ENCODE measurements around the gene OLFML2A. TPM values are rescaled to one million over a fixed set of nuclear protein-coding genes. Genes with fewer than 3 reads are reported as not detected.

OLFML2A gene
- total and polyA plus RNA-seq, 2 of the 13 experiments (the other 11 are each of a cell fraction or from before 2014, with no cell fraction given): 0.01 to 0.02 TPM

DNA sequence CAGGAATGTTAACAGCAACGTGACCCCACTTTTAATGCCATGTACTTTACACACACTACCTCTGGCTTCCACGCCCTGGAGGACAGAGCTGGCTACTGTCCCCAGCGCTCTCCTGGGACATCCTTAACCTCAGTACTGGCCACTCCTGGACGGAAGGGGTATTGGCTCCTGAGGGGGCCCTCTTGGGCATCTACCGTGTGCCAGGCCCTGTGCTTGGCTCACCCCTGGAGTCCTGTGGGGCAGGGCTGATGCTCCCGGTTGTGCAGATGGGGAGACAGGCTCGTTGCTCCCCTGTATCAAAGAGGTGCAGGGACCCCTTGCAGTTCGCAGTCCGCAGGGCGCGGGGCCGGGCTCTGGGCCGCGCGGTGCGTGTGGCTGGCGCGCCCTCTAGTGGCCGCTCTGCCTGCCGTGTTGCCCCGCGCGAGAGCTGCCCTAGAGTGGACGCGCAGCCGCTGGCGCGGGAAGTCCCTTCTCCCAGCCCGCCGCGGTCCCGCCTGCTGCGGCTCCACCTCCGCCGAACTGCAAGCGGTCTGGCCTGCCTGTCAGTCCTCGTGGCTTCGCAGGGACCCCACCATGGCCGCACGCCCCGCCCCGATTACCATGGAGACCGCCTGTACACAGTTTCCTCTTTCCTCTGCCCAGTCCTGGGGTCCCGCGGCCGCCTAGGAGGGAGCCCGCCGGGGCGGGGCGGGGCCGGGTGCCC lies 76.0 kb downstream of the OLFML2A start, which contains the start of gene WDR38 (continued):
- TF ChIP-seq, protein P1, sequence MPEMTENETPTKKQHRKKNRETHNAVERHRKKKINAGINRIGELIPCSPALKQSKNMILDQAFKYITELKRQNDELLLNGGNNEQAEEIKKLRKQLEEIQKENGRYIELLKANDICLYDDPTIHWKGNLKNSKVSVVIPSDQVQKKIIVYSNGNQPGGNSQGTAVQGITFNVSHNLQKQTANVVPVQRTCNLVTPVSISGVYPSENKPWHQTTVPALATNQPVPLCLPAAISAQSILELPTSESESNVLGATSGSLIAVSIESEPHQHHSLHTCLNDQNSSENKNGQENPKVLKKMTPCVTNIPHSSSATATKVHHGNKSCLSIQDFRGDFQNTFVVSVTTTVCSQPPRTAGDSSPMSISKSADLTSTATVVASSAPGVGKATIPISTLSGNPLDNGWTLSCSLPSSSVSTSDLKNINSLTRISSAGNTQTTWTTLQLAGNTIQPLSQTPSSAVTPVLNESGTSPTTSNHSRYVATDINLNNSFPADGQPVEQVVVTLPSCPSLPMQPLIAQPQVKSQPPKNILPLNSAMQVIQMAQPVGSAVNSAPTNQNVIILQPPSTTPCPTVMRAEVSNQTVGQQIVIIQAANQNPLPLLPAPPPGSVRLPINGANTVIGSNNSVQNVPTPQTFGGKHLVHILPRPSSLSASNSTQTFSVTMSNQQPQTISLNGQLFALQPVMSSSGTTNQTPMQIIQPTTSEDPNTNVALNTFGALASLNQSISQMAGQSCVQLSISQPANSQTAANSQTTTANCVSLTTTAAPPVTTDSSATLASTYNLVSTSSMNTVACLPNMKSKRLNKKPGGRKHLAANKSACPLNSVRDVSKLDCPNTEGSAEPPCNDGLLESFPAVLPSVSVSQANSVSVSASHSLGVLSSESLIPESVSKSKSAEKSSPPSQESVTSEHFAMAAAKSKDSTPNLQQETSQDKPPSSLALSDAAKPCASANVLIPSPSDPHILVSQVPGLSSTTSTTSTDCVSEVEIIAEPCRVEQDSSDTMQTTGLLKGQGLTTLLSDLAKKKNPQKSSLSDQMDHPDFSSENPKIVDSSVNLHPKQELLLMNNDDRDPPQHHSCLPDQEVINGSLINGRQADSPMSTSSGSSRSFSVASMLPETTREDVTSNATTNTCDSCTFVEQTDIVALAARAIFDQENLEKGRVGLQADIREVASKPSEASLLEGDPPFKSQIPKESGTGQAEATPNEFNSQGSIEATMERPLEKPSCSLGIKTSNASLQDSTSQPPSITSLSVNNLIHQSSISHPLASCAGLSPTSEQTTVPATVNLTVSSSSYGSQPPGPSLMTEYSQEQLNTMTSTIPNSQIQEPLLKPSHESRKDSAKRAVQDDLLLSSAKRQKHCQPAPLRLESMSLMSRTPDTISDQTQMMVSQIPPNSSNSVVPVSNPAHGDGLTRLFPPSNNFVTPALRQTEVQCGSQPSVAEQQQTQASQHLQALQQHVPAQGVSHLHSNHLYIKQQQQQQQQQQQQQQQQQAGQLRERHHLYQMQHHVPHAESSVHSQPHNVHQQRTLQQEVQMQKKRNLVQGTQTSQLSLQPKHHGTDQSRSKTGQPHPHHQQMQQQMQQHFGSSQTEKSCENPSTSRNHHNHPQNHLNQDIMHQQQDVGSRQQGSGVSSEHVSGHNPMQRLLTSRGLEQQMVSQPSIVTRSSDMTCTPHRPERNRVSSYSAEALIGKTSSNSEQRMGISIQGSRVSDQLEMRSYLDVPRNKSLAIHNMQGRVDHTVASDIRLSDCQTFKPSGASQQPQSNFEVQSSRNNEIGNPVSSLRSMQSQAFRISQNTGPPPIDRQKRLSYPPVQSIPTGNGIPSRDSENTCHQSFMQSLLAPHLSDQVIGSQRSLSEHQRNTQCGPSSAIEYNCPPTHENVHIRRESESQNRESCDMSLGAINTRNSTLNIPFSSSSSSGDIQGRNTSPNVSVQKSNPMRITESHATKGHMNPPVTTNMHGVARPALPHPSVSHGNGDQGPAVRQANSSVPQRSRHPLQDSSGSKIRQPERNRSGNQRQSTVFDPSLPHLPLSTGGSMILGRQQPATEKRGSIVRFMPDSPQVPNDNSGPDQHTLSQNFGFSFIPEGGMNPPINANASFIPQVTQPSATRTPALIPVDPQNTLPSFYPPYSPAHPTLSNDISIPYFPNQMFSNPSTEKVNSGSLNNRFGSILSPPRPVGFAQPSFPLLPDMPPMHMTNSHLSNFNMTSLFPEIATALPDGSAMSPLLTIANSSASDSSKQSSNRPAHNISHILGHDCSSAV (CRISPR knock-in tag; IDR thresholded peaks at IDR 0.05; ENCODE audit: borderline replicate concordance): no peak
- TF ChIP-seq YY1 (IDR thresholded peaks at IDR 0.05; ENCODE audit: insufficient read depth, insufficient replicate concordance, low read depth, low read length) (peak; percentile 39), TARDBP (CRISPR knock-in tag; IDR thresholded peaks at IDR 0.05) (peak; percentile 27; the same call in 1 of the 2 replicates), RFX1 (IDR thresholded peaks at IDR 0.05) (peak; percentile 47; the same call in 1 of the 2 replicates), HCFC1 (IDR thresholded peaks at IDR 0.05; ENCODE audit: low read depth, low read length) (no peak), NR2F1 (CRISPR knock-in tag; IDR thresholded peaks at IDR 0.05) (peak in 1 of 2 experiments; percentile 24; a peak in 1 of 4 replicates), ZNF331 (CRISPR knock-in tag; IDR thresholded peaks at IDR 0.05) (peak; percentile 47; the same call in 1 of the 2 replicates), REPIN1 (CRISPR knock-in tag; IDR thresholded peaks at IDR 0.05; ENCODE audit: borderline replicate concordance, low read depth) (peak; percentile 68; the same call in 1 of the 2 replicates), ASH2L (IDR thresholded peaks at IDR 0.05; ENCODE audit: insufficient read length, low read depth, low read length) (peak; percentile 63), ZNF644 (CRISPR knock-in tag; IDR thresholded peaks at IDR 0.05; ENCODE audit: low read depth) (no peak), ADNP (CRISPR knock-in tag; IDR thresholded peaks at IDR 0.05) (0 out of 2 replicates have a peak, but pooled peaks have one; percentile 21), EEA1 (CRISPR knock-in tag; IDR thresholded peaks at IDR 0.05; ENCODE audit: borderline replicate concordance) (0 out of 2 replicates have a peak, but pooled peaks have one; percentile 36)
- TF ChIP-seq, protein P2, sequence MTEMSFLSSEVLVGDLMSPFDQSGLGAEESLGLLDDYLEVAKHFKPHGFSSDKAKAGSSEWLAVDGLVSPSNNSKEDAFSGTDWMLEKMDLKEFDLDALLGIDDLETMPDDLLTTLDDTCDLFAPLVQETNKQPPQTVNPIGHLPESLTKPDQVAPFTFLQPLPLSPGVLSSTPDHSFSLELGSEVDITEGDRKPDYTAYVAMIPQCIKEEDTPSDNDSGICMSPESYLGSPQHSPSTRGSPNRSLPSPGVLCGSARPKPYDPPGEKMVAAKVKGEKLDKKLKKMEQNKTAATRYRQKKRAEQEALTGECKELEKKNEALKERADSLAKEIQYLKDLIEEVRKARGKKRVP (CRISPR knock-in tag; IDR thresholded peaks at IDR 0.05): no peak
- TF ChIP-seq, protein P3, sequence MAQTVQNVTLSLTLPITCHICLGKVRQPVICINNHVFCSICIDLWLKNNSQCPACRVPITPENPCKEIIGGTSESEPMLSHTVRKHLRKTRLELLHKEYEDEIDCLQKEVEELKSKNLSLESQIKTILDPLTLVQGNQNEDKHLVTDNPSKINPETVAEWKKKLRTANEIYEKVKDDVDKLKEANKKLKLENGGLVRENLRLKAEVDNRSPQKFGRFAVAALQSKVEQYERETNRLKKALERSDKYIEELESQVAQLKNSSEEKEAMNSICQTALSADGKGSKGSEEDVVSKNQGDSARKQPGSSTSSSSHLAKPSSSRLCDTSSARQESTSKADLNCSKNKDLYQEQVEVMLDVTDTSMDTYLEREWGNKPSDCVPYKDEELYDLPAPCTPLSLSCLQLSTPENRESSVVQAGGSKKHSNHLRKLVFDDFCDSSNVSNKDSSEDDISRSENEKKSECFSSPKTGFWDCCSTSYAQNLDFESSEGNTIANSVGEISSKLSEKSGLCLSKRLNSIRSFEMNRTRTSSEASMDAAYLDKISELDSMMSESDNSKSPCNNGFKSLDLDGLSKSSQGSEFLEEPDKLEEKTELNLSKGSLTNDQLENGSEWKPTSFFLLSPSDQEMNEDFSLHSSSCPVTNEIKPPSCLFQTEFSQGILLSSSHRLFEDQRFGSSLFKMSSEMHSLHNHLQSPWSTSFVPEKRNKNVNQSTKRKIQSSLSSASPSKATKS (CRISPR knock-in tag; IDR thresholded peaks at IDR 0.05): no peak
- TF ChIP-seq, protein P4, sequence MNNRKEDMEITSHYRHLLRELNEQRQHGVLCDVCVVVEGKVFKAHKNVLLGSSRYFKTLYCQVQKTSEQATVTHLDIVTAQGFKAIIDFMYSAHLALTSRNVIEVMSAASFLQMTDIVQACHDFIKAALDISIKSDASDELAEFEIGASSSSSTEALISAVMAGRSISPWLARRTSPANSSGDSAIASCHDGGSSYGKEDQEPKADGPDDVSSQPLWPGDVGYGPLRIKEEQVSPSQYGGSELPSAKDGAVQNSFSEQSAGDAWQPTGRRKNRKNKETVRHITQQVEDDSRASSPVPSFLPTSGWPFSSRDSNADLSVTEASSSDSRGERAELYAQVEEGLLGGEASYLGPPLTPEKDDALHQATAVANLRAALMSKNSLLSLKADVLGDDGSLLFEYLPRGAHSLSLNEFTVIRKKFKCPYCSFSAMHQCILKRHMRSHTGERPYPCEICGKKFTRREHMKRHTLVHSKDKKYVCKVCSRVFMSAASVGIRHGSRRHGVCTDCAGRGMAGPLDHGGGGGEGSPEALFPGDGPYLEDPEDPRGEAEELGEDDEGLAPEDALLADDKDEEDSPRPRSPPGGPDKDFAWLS (CRISPR knock-in tag; IDR thresholded peaks at IDR 0.05; ENCODE audit: borderline replicate concordance): no peak

All from HepG2 (cell line).